PC-3 (cell line): ENCODE data around the gene KCNT1.

Experiments
- EZH2phosphoT487 ChIP-seq: fragments of 300-600 bp; sonication (generic); IDR thresholded peaks from 2 replicates; pipeline ENCODE4 v1.6.1; 2018; ENCODE audit warnings: mild to moderate bottlenecking, antibody characterized with exemption, low read length, borderline replicate concordance
- TF ChIP-seq, protein P1 (sequence below): fragments of 300-600 bp; sonication (generic); conservative IDR thresholded peaks from 2 replicates; pipeline ENCODE4 v1.5.1; 2017; ENCODE audit warnings: antibody characterized with exemption, low read depth, mild to moderate bottlenecking, low read length

- no peak for TF ChIP-seq EZH2phosphoT487
- TF ChIP-seq, protein P1, sequence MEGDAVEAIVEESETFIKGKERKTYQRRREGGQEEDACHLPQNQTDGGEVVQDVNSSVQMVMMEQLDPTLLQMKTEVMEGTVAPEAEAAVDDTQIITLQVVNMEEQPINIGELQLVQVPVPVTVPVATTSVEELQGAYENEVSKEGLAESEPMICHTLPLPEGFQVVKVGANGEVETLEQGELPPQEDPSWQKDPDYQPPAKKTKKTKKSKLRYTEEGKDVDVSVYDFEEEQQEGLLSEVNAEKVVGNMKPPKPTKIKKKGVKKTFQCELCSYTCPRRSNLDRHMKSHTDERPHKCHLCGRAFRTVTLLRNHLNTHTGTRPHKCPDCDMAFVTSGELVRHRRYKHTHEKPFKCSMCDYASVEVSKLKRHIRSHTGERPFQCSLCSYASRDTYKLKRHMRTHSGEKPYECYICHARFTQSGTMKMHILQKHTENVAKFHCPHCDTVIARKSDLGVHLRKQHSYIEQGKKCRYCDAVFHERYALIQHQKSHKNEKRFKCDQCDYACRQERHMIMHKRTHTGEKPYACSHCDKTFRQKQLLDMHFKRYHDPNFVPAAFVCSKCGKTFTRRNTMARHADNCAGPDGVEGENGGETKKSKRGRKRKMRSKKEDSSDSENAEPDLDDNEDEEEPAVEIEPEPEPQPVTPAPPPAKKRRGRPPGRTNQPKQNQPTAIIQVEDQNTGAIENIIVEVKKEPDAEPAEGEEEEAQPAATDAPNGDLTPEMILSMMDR, result no peak
Measured at GRCh38 chr9:135701067-135701958, 672 bp upstream of the KCNT1 start.
